ENCODE results near the gene HDAC4. TPM values are rescaled to one million over a fixed set of nuclear protein-coding genes. Genes with fewer than 3 reads are reported as not detected.

HDAC4 gene
- total RNA-seq, 4 donors from 2014 or later = 24.8 to 82.9 (median 41.3) TPM

DNA sequence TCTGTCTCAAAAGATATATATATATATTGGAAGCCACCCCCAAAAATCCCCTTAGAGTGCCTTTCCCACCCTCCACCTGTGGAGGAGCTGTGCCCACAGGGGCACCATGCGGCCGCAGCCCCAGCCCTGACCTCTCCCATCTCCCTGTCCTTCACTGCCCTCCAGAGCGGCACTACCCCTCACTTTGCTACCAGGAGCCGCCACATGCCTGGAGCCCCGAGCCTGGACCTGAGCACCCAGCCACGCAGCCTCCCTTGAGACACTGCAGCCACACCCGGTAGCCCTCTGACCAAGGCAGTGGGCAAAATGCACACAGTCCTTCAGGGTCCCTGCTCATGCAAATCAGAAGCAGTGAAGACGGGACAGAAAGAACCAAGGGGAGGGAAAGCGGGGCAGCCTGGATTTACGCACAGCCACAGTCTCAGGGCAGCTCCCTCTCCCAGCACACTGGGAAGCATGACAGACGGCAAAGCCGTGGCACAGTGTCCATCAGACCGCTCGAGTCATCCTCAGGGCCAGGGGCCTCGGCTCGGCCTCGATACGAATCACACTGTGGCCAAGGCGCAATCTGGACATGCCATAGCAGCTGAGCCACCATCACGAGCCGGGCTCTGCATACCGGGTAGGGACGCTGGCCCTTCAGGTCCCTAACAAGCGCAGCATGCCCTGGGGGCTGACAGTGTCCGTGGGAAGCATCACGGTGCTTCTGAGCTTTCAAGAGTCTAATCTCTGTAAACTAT lies 10.1 kb downstream of the HDAC4 start:
- TF ChIP-seq CTCF (IDR thresholded peaks at IDR 0.05; ENCODE audit: low read depth) = no peak

GRCh38 chr2:239389414-239390329 lies 11.1 kb downstream of the HDAC4 start:
- no peak for TF ChIP-seq CTCF (IDR thresholded peaks at IDR 0.05; ENCODE audit: low read depth)

DNA sequence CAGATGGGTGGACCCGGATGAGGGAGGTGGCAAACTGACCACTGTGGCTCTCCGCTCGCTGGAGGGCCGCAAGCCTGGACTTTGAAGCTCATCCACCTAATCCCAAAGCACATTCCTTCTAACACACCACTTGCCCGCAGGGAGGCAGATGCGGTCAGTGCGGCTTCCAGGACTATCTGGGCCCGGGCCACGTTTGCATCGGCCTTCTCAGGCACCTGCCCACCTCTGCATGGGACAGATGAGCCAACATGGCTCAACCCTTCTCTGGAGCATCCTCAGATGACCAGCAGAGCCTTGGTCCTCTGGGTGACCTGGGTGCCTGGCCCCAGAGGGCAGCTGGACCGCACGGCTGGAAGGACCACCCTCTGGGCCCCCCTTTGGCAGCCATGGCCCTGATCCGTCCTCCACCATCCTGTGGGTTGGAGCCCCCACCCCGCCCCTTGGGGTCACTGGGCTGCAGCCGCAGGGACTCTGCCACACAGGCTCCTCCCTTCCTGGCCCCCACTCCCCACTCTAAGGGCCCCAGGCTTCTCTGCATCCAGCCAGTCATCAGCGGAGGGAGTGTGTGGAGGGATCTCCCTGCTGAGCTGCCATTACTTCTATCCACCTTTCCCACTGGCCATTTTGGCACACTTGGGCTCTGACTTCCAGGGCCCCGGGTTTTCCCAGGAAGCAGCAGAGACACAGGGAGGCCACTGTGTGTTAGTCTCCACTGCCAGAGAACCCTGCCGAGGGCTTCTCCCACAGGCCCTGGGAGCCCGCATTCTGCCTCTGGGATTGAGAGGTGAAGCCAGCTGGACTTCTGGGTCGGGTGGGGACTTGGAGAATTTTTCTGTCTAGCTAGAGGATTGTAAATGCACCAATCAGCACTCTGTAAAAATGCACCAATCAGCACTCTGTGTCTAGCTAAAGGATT lies 12.3 kb downstream of the HDAC4 start:
- no peak for TF ChIP-seq CTCF (IDR thresholded peaks at IDR 0.05; ENCODE audit: low read depth)

GRCh38 chr2:239387811-239388210 lies 13.0 kb downstream of the HDAC4 start:
- no peak for TF ChIP-seq CTCF (IDR thresholded peaks at IDR 0.05; ENCODE audit: low read depth)

GRCh38 chr2:239386872-239387445 lies 13.9 kb downstream of the HDAC4 start:
- no peak for TF ChIP-seq CTCF (IDR thresholded peaks at IDR 0.05; ENCODE audit: low read depth)

- no peak for TF ChIP-seq CTCF (IDR thresholded peaks at IDR 0.05; ENCODE audit: low read depth)
Observed at GRCh38 chr2:239386001-239386670, 14.7 kb downstream of the HDAC4 start.

Measured in subcutaneous adipose tissue (tissue), 4 donors.